Measurements from ENCODE around the gene HSDL2.
A peak's percentile ranks its signal among the peaks of the same experiment; 100 is the strongest.

The HSDL2 gene

DNA sequence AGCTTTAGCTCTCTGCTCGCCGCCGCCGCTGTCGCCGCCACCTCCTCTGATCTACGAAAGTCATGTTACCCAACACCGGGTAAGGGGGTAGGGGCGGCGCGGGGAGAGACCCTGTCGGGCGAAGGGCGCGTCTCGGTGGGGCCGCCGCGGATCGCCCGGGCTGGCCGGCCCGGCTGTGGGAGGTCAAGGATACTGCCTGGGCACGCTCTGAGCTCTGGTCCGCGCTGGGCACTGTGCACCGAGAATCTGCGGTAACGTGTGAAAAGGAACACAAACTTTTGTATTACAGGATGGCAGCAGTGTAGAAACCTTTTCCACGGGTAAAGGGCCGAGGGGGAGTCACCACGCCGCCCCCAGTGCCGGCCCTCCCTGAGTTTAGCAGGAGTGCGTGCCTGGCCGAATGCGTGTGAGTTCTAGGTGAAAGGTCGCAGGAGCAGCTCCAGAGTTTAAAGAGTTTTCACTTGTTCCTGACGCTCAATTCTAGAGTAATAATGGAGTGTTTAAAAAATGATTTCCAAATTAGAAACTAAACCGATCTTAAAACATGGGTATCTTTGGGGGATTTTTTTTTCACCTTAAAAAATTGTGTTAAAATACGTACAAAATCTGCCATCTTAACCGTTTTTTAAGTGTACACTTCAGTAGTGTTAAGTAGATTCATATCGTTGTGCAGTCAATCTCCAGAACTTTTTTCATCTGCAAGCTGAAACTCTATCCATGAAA is at the start of gene HSDL2:
HSDL2 (plus strand) TSS at position 7 of the 723 bp plus-strand sequence; CDS start at position 63, 56 bp downstream.
- peak; percentile 34 for DNase-seq
- in situ Hi-C loops (cut with HindIII; ENCODE audit: low pct_ligation_motif_present, low pct_unique_long_range_greater_than_20kb, low sequenced_read_pairs), result no loop called here

DNA sequence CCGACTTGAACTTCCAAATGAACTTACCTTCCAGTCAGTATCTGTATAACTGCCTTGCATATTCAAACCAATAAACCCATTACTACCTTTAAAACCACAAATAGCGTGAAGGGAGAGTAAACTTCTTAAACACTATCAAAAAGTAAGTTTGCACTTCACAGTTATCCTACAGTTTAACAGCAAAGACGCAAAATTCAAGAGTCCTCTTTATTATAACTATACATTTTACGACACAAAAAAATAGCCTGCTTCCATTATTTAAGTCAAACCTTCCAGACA is 48.3 kb upstream of the HSDL2 start:
- in situ Hi-C loops (cut with HindIII; ENCODE audit: low pct_ligation_motif_present, low pct_unique_long_range_greater_than_20kb, low sequenced_read_pairs), result no loop called here
- peak; percentile 13 for DNase-seq

- DNase-seq, result peak; percentile 10
- in situ Hi-C loops (cut with HindIII; ENCODE audit: low pct_ligation_motif_present, low pct_unique_long_range_greater_than_20kb, low sequenced_read_pairs), result no loop called here
These were observed 47.7 kb upstream of the HSDL2 start for GRCh38 chr9:112332214-112332613.

DNA sequence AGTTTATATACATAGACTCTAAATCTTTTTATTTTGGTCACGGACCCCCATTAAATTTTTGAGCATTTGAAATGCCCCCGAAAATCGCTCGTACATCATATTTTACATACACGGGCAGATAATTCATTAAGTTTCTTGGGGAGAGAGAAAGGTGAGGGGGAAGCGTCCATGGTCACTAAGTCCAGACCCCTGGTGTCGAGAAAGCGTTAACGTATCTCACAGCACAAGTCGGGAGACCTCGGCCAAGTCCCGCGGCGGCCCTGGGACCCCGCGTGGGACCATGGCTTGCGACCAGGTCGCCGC is 47.3 kb upstream of the HSDL2 start:
- DNase-seq, result no peak
- in situ Hi-C loops (cut with HindIII; ENCODE audit: low pct_ligation_motif_present, low pct_unique_long_range_greater_than_20kb, low sequenced_read_pairs), result no loop called here

- in situ Hi-C loops (cut with HindIII; ENCODE audit: low pct_ligation_motif_present, low pct_unique_long_range_greater_than_20kb, low sequenced_read_pairs), result no loop called here
- peak; percentile 78 for DNase-seq
These were observed 46.8 kb upstream of the HSDL2 start, which contains the start of gene PTBP3 for GRCh38 chr9:112332977-112333638. Gene PTBP3 (minus strand): TSS chr9:112333619. CDS start chr9:112297865, 35,754 bp downstream.

DNA sequence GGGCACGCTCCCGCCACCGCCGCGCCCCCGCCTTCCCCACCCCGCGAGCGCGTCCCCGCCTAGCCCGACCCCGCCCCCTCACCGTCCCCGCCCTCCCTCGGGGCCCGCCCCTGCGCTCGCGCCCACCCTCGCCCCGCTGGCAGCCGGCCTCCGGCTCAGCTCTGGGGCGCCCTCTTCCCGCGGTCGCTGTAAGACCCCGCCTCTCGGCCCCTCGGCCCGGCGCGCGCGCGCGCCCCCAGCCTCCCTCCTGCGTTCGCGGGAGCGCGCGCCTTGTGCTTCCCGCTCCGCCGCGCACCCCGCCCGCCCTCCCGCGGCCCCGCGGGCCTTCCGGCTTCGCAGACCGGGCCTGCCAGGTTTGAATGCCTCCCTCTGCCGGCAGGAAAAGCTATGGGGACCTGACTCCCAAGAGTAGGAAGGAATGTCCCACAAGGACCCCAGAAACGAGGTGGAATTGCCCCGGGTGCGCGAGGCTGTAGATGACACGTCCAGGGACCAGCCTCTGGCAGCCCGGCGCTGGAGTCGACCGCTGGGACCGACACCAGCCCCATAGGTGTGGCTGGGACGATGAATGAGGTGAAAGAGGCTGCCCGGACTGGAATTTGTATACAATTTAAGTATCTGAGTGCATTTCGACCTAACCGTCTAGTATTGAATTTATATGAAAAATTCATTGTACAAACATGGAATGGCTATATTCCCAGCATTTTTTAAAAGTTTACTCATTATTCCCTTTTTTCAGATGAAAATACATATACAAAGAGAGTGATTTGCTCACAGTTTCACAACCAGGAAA is 46.1 kb upstream of the HSDL2 start:
- DNase-seq, result peak; percentile 92
- in situ Hi-C loops (cut with HindIII; ENCODE audit: low pct_ligation_motif_present, low pct_unique_long_range_greater_than_20kb, low sequenced_read_pairs), result no loop called here

DNA sequence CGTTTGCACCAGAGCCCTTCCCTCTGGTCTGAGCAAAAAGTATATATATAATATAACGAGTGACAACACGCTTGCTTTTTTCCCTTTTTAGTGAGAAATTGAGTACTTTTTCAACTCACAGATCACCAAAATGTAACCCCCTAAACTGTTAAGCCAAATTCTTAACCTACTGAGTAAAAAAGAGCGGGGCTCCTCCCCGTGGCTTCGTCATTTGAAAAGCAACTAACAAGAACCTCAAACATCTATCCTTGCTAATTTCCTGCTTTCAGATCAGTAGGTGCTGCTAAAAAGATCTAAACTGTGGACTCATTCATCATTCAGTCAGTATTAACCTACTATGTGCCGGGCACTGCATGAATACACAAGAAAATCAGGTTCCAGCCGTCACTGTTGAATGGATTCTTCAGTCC is 45.5 kb upstream of the HSDL2 start:
- in situ Hi-C loops (cut with HindIII; ENCODE audit: low pct_ligation_motif_present, low pct_unique_long_range_greater_than_20kb, low sequenced_read_pairs), result no loop called here
- DNase-seq, result peak; percentile 31

DNA sequence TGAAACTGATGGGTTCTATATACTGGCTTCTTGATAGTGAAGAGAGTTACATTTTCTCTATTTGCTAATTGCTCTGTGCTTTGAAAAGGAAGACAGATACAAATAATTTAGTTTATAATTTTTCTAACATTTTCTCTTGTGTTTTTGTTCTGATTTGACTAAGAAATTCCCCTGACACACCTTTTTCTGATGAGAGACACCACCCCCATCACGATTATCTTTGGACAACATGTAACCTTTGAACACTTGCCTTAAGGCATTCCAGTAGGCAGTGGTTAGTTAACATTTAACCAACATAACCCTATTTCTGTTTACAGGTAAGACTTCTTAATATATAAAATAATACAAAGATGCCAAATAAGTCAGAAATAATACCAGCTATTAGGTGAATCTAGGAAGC is 42.4 kb upstream of the HSDL2 start:
- no peak for DNase-seq
- in situ Hi-C loops (cut with HindIII; ENCODE audit: low pct_ligation_motif_present, low pct_unique_long_range_greater_than_20kb, low sequenced_read_pairs), result no loop called here

DNA sequence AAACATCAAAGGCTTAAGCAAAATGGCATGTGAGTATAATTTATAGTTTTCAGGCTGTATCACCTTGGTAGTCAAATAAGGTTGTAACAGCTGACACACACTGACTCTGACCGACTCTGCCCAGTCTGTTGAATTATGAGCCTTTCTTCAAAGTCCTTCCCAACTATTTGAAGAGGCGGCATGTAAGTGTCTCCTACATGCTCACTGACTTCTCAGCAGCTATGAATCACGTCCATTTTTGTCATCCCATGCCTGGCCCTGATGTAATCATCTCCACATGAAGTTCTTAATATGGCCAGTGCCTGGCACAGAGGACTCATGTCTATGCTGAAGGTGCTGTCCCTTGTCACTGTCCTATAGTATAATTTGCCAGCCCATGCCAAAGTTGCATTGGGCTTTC is 41.3 kb upstream of the HSDL2 start:
- peak; percentile 13 for DNase-seq
- in situ Hi-C loops (cut with HindIII; ENCODE audit: low pct_ligation_motif_present, low pct_unique_long_range_greater_than_20kb, low sequenced_read_pairs), result no loop called here

DNA sequence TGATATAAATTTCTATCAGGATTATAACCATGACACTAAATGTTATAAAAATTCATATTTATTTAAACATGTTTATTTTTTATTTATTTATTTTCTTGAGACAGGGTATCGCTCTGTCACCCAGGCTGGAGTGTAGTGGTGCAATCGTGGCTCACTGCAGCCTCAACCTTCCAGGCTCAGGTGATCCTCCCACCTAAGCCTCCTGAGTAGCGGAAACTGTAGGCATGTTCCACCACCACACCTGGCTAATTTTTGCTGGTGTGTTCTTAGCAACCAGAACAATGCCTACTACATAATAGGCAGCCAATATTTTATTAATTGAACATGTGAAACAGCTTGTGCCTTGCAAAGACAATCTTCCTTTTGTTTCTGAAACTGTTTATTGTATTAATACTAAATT is 40.0 kb upstream of the HSDL2 start:
- in situ Hi-C loops (cut with HindIII; ENCODE audit: low pct_ligation_motif_present, low pct_unique_long_range_greater_than_20kb, low sequenced_read_pairs), result no loop called here
- DNase-seq, result no peak

DNA sequence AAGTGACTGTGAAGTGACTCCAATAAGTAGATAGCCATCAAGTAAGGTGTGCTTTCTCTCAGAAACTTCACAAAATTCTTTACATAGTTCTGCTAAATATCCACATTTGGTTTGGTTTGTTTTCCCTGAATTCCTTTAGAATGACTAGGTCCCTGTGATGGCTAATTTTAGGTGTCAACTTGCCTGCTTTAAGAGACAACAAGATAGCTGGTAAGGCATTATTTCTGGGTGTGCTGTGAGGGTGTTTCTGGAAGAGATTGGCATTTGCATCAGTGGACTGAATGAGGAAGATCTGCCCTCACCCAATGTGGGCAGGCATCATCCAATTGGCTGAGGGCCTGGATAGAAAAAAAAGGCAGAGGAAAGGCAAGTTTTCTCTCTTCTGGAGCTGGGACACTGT is 38.2 kb upstream of the HSDL2 start:
- in situ Hi-C loops (cut with HindIII; ENCODE audit: low pct_ligation_motif_present, low pct_unique_long_range_greater_than_20kb, low sequenced_read_pairs), result no loop called here
- peak; percentile 34 for DNase-seq

GRCh38 chr9:112348257-112349007 is 31.5 kb upstream of the HSDL2 start:
- in situ Hi-C loops (cut with HindIII; ENCODE audit: low pct_ligation_motif_present, low pct_unique_long_range_greater_than_20kb, low sequenced_read_pairs), result no loop called here
- peak; percentile 73 for DNase-seq

- in situ Hi-C loops (cut with HindIII; ENCODE audit: low pct_ligation_motif_present, low pct_unique_long_range_greater_than_20kb, low sequenced_read_pairs), result no loop called here
- no peak for DNase-seq
These were observed 30.9 kb upstream of the HSDL2 start for GRCh38 chr9:112349008-112349333.

DNA sequence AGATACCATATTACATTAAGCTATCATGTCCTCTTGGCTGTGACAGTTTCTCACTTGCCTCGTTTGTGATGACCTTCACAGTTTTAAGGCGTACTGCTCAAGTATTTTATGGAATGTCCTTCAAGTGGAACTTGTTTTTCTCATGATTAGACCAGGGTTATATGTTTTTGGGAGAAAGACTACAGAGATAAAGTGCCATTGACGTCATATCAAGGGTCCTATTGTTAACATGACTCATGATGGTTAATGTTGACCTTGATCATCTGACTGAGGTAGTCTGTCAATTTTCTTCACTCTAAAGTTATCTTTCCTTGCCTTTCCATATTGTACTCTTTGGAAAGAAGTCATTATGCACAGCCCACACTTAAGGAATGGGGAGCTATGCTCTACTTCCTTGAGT is 28.7 kb upstream of the HSDL2 start:
- in situ Hi-C loops (cut with HindIII; ENCODE audit: low pct_ligation_motif_present, low pct_unique_long_range_greater_than_20kb, low sequenced_read_pairs), result no loop called here
- no peak for DNase-seq

DNA sequence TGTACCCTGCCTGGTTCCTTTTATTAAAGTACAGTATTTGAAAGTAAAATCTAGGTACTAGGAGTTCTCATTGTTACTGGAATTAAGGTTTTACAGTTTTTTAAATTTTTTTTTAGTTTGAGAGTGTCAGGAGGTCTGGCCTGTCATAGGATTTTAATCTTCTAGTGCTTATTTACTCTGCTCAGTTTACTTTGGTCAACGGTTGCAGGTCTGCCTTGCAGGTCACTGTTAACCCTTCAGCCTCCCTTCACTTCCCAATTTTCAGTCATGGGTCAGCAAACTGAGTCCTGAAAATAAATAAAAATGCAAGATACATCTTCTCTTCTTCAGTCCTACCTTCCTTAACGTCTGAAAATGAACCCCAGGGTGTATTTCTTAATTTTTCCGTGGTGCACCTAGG is 27.7 kb upstream of the HSDL2 start:
- in situ Hi-C loops (cut with HindIII; ENCODE audit: low pct_ligation_motif_present, low pct_unique_long_range_greater_than_20kb, low sequenced_read_pairs), result no loop called here
- DNase-seq, result no peak

- no peak for DNase-seq
- in situ Hi-C loops (cut with HindIII; ENCODE audit: low pct_ligation_motif_present, low pct_unique_long_range_greater_than_20kb, low sequenced_read_pairs), result no loop called here
These were observed 25.7 kb upstream of the HSDL2 start for GRCh38 chr9:112354081-112354743.

GRCh38 chr9:112355427-112355897 is 24.4 kb upstream of the HSDL2 start:
- in situ Hi-C loops (cut with HindIII; ENCODE audit: low pct_ligation_motif_present, low pct_unique_long_range_greater_than_20kb, low sequenced_read_pairs), result no loop called here
- DNase-seq, result no peak

GRCh38 chr9:112360047-112360804 is 19.7 kb upstream of the HSDL2 start:
- in situ Hi-C loops (cut with HindIII; ENCODE audit: low pct_ligation_motif_present, low pct_unique_long_range_greater_than_20kb, low sequenced_read_pairs), result no loop called here
- no peak for DNase-seq
